Prostate gland (tissue), 2 donors: ENCODE data around the gene TENT5C. TPM values are rescaled to one million over a fixed set of nuclear protein-coding genes. Genes with fewer than 3 reads are reported as not detected.

Source experiments
- DNase-seq: peaks from one replicate; pipeline ENCODE4 v3.0.0-alpha.2; 2019; ENCODE audit warnings: low spot score
- H3K27ac ChIP-seq, 2 donors: fragments of 200-600 bp; sonication (generic); 2 replicates each; pipeline ENCODE4 v1.5.1; 2017 to 2019
- H3K27me3 ChIP-seq: fragments of 200-600 bp; sonication (generic); replicated peaks from 2 replicates; pipeline ENCODE4 v1.5.1; 2019; ENCODE audit not compliant: insufficient read depth
- H3K36me3 ChIP-seq, 2 donors: fragments of 200-600 bp; sonication (generic); 1 replicate in 1 of 2; 2 replicates in 1 of 2; pipeline versions ENCODE4 v1.5.1 to v1.8.1; 2017 to 2019
- H3K4me1 ChIP-seq: fragments of 200-600 bp; sonication (generic); replicated peaks from 2 replicates; pipeline ENCODE4 v1.5.1; 2019
- H3K4me3 ChIP-seq, 2 donors: fragments of 200-600 bp; sonication (generic); 2 replicates each; pipeline ENCODE4 v1.5.1; 2017 to 2019
- H3K9me3 ChIP-seq: fragments of 200-600 bp; sonication (generic); 2 replicates; pipeline ENCODE4 v1.5.1; 2017
- POLR2A ChIP-seq: fragments of 450-650 bp; IDR thresholded peaks from one replicate; pipeline ENCODE4 v1.6.1; 2016; ENCODE audit warnings: antibody characterized with exemption, mild to moderate bottlenecking
- POLR2AphosphoS5 ChIP-seq: sonication (generic); formaldehyde crosslinking; IDR thresholded peaks from one replicate; pipeline ENCODE4 v1.6.1; 2017; ENCODE audit warnings: antibody characterized with exemption
- WGBS: methylation state at CpG from one replicate; pipeline ENCODE4 v1.1.5; 2018; 5-methylcytosine and 5-hydroxymethylcytosine counted together
- intact Hi-C: fragments of 100-400 bp; cut with DNase I; formaldehyde crosslinking; loops from one replicate; pipeline ENCODE4 v1.14.2; 2022
- total RNA-seq, 2 donors: library from RNA; depleted of rRNA; stranded (reverse); fragments of >200 nt; gene quantifications; one replicate each; pipeline ENCODE4 v1.1.0, GENCODE V29; 2016
- TF ChIP-seq, protein P1 (sequence below), 4 experiments: fragments of 200-600 bp in 2 of 4; fragments of 450-650 bp in 2 of 4; sonication (generic) in 2 of 4; IDR thresholded peaks; 1 replicate in 3 of 4; 2 replicates in 1 of 4; pipeline ENCODE4 v1.5.1; 2016 to 2019; ENCODE audit warnings: antibody characterized with exemption in 4 of 4, mild to moderate bottlenecking in 2 of 4, moderate library complexity in 2 of 4

Gene TENT5C
- total RNA-seq, 2 donors from 2014 or later = 23.1 to 28.7 TPM

DNA sequence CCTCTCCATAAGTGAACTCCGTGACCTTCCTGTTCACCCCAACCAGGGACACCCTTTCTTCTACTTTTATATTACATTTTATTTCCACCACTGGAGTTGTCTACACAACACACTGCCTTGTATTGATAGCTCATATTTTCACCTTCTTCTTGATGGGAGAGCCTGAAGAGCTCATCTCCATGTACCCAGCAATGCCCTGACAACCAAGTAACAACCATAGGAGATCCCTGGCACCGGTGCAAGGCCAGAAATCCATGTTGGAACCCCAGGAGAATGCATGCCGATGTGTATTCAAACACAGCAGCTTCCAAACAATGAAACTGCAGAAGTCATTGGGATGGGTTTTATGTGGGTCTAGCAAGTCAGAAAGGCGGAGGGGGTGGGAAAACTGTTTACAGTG is 15.5 kb downstream of the TENT5C start:
- DNase-seq = no peak
- WGBS = 64% methylated on average over 4 of the region's 4 CpGs
- TF ChIP-seq POLR2A = no peak
- no peak for TF ChIP-seq POLR2AphosphoS5
- TF ChIP-seq, protein P1, sequence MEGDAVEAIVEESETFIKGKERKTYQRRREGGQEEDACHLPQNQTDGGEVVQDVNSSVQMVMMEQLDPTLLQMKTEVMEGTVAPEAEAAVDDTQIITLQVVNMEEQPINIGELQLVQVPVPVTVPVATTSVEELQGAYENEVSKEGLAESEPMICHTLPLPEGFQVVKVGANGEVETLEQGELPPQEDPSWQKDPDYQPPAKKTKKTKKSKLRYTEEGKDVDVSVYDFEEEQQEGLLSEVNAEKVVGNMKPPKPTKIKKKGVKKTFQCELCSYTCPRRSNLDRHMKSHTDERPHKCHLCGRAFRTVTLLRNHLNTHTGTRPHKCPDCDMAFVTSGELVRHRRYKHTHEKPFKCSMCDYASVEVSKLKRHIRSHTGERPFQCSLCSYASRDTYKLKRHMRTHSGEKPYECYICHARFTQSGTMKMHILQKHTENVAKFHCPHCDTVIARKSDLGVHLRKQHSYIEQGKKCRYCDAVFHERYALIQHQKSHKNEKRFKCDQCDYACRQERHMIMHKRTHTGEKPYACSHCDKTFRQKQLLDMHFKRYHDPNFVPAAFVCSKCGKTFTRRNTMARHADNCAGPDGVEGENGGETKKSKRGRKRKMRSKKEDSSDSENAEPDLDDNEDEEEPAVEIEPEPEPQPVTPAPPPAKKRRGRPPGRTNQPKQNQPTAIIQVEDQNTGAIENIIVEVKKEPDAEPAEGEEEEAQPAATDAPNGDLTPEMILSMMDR (IDR thresholded peaks at IDR 0.05) = no peak
- Histone ChIP-seq H3K27me3 (no peaks in the 10 kb centered on the region), H3K9me3 (no peaks in the 10 kb centered on the region), H3K27ac (no peak overlapping the region), H3K4me1 (no peaks in the 10 kb centered on the region), H3K36me3 (peaks cover 0 to 5% of the 10 kb centered on the region in 2 donors), H3K4me3 (no peak overlapping the region)
- intact Hi-C loops = no loop called here

DNA sequence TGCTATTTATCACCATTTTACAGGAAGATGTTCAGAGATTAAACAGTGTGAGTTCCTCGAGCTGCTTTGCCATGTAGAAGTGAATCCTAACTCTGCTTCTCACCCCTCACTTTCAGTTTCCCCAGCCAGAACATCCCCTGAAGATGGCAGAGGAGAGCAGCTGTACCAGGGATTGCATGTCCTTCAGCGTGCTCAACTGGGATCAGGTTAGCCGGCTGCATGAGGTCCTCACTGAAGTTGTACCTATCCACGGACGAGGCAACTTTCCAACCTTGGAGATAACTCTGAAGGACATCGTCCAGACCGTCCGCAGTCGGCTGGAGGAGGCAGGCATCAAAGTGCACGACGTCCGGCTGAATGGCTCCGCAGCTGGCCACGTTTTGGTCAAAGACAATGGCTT is 16.9 kb downstream of the TENT5C start:
- intact Hi-C loops = no loop called here
- TF ChIP-seq, protein P1 (IDR thresholded peaks at IDR 0.05) = no peak
- TF ChIP-seq POLR2AphosphoS5 = no peak
- no peak for TF ChIP-seq POLR2A
- Histone ChIP-seq H3K36me3 (peaks cover 0 to 5% of the 10 kb centered on the region in 2 donors), H3K27me3 (no peaks in the 10 kb centered on the region), H3K4me3 (no peak overlapping the region), H3K27ac (no peak overlapping the region), H3K9me3 (no peaks in the 10 kb centered on the region), H3K4me1 (no peaks in the 10 kb centered on the region)
- no peak for DNase-seq
- WGBS = 91% methylated on average over 14 of the region's 14 CpGs

DNA sequence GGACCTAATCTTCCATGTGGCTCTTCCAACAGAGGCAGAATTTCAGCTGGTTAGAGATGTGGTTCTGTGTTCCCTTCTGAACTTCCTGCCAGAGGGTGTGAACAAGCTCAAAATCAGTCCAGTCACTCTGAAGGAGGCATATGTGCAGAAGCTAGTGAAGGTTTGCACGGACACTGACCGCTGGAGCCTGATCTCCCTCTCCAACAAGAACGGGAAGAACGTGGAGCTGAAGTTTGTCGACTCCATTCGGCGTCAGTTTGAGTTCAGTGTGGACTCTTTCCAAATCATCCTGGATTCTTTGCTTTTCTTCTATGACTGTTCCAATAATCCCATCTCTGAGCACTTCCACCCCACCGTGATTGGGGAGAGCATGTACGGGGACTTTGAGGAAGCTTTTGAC is 17.3 kb downstream of the TENT5C start:
- 95% methylated on average over 9 of the region's 9 CpGs for WGBS
- DNase-seq = no peak
- TF ChIP-seq POLR2A (no peak), POLR2AphosphoS5 (no peak)
- TF ChIP-seq, protein P1 (IDR thresholded peaks at IDR 0.05) = no peak
- no peaks in the 10 kb centered on the region for H3K9me3 ChIP-seq
- H3K27me3 ChIP-seq = no peaks in the 10 kb centered on the region
- H3K4me3 ChIP-seq = no peak overlapping the region
- peaks cover 0 to 5% of the 10 kb centered on the region in 2 donors for H3K36me3 ChIP-seq
- no peaks in the 10 kb centered on the region for H3K4me1 ChIP-seq
- intact Hi-C loops = no loop called here
- no peak overlapping the region for H3K27ac ChIP-seq

DNA sequence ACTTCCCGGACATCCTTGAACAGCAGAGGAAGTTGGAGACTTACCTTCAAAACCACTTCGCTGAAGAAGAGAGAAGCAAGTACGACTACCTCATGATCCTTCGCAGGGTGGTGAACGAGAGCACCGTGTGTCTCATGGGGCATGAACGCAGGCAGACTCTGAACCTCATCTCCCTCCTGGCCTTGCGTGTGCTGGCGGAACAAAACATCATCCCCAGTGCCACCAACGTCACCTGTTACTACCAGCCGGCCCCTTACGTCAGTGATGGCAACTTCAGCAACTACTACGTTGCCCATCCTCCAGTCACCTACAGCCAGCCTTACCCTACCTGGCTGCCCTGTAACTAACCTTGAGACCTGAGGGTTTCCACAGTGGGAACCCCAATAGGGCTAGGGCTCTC is 17.9 kb downstream of the TENT5C start:
- Histone ChIP-seq H3K36me3 (peaks cover 0 to 5% of the 10 kb centered on the region in 2 donors), H3K27me3 (no peaks in the 10 kb centered on the region), H3K4me1 (no peaks in the 10 kb centered on the region), H3K4me3 (no peak overlapping the region), H3K27ac (no peak overlapping the region), H3K9me3 (no peaks in the 10 kb centered on the region)
- WGBS = 98% methylated on average over 13 of the region's 13 CpGs
- intact Hi-C loops = no loop called here
- no peak for DNase-seq
- TF ChIP-seq POLR2AphosphoS5 (no peak), POLR2A (no peak)
- TF ChIP-seq, protein P1 (IDR thresholded peaks at IDR 0.05) = no peak

DNA sequence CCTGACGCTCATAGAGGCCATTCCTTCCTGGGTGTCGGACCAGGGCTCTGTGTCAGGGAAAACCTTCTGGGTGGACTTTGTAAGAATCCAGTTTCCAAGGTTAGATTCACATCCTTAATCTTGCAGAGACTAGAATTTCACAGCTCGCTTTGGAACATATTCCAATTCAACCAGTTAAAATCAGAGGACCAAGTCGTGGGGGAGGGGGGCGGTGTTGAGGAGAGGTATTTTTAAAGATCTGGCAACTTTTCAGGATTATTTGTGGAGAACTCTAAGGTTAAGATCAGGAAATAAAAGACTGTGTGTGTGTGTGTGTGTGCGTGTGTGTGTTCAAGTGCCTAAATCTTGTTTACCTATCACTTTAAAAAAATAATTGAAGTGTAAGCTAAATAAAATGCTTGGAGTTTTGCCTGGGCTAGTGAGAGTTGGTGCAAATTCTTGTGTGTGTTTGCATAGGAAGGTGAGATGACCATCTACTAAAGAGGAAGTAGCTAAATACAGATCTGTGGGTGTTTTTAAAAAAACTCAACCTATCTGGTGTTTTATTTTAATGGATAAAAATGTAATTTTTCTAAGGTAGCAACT is 21.8 kb downstream of the TENT5C start:
- TF ChIP-seq POLR2AphosphoS5 = no peak
- no peak for TF ChIP-seq POLR2A
- TF ChIP-seq, protein P1 (IDR thresholded peaks at IDR 0.05) = no peak
- intact Hi-C loops = no loop called here
- no peaks in the 10 kb centered on the region for H3K27me3 ChIP-seq
- no peak overlapping the region for H3K27ac ChIP-seq
- no peak overlapping the region for H3K4me3 ChIP-seq
- H3K36me3 ChIP-seq = peaks cover 0 to 5% of the 10 kb centered on the region in 2 donors
- no peak for DNase-seq
- no peaks in the 10 kb centered on the region for H3K4me1 ChIP-seq
- no peaks in the 10 kb centered on the region for H3K9me3 ChIP-seq
- WGBS = 61% methylated on average over 6 of the region's 6 CpGs
